Left cardiac atrium (tissue), 4 donors: ENCODE measurements around the gene WHRN. TPM values are rescaled to one million over a fixed set of nuclear protein-coding genes. Genes with fewer than 3 reads are reported as not detected.

ENCODE experiments used
- ATAC-seq, 2 donors: fragments of 200-7000 bp; cut with Tn5 transposase; one replicate each; pipeline ENCODE4 v1.9.1; 2020; ENCODE audit warnings: mild to moderate bottlenecking in 2 of 2, moderate library complexity in 2 of 2
- DNase-seq: peaks from one replicate; pipeline ENCODE4 v3.0.0-alpha.2; 2020
- intact Hi-C, 2 donors: fragments of 100-400 bp; cut with DNase I; formaldehyde crosslinking; loops; one replicate each; pipeline versions ENCODE4 v1.14.1 to v1.15.1; 2022 to 2023
- total RNA-seq, 2 donors: library from RNA; stranded (reverse); fragmentation: NEBNext Ultra II Directional; extraction: Animal tissue kit (Norgen Biotek cat#: 25700); gene quantifications; one replicate each; pipeline ENCODE4 v1.2.1, GENCODE V29; 2021
- donor health status: DM: no; HTN: yes; CAD: no.
- donor health status: DM: no; HTN: yes; CAD: no; lungs with severe emphysema.
- donor health status: DM: yes; HTN: yes; CAD: no.
- donor health status: Dilated cardiomyopathy.

The WHRN gene
- total RNA-seq, 2 donors from 2014 or later, result 7.0 to 7.8 TPM

GRCh38 chr9:114518120-114518519 lies 12.8 kb upstream of the WHRN start:
- intact Hi-C loops, result no loop called here
- no peak for ATAC-seq
- no peak for DNase-seq

DNA sequence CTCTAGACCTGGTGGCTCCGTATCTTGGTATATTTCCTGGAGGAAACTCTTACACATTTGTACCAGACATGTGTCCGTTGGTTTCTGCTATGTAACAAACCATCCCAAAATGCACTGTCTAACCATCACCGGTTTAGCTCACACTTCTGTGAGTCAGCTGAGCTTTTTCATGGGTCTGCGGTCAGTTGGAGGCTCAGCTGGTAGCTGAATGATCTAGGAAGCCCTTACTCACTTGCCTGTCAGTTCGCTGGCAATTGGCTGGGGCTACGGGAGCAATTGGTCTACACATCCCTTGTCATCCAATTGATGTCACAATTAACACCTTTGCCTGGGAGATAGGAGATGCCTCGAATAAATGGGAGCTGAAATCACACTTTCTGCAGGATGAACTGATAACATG lies 11.6 kb upstream of the WHRN start:
- DNase-seq, result no peak

GRCh38 chr9:114515528-114515927 lies 10.3 kb upstream of the WHRN start:
- DNase-seq (no peak), ATAC-seq (no peak)
- intact Hi-C loops, result no loop called here

More for the DNA sequence above, 11.6 kb upstream of the WHRN start:
- no peak for ATAC-seq
- intact Hi-C loops, result no loop called here

DNA sequence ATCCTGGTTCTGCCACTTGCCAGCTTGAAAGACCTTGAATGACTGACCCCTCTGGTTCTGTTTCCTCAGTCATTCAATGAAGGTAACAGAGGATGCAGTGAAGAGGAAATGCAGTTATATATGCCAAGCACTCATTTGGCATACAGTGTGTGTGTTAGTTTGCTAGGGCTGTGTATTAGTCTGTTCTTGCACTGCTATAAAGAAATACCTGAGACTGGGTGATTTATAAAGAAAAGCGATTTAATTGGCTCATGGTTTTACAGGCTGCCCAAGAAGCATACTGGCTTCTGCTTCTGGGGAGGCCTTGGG lies 8.6 kb upstream of the WHRN start:
- no peak for ATAC-seq
- no peak for DNase-seq
- intact Hi-C loops, result no loop called here

DNA sequence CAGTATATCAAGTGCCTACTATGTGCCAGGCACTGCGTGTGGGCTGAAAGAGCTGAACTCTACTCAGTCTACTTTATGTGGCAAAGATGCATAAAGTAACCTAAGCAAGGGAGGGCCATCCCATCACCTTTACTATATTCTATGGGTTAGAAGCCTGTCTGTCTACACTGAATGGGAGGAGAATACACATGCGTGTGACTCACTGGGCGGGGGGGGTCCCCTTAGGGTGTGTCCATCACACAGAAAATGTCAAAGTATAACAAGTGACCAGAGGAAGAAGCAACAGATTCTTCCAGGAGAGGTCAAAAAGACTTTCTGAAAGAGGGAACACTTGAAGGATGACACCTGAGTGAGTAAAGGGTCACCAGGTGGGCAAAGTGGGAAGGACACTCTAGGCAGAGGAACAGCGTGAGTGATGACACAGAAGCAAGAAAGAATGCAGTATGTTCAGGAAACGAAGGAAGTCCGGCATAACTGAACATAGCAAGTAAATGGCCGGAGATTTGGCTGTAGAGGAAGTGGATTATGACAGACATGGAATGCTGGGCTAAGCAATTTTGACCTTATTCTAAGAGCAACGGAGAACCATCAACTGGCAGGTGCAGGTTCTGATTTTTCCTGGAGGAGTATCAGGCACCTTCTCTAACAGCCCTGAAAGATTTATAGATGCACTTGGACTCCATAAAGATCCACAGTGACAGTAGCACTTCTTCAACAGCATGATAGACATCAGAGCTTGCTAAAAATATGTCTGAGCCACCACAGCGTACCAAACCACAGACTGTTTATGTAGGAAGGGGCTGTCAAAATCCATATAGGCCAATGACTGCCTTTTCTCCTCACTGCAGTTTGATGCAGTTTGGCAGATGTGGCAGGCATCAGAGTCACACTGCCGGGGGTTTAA lies 8.0 kb upstream of the WHRN start:
- DNase-seq, result no peak
- intact Hi-C loops, result no loop called here

DNA sequence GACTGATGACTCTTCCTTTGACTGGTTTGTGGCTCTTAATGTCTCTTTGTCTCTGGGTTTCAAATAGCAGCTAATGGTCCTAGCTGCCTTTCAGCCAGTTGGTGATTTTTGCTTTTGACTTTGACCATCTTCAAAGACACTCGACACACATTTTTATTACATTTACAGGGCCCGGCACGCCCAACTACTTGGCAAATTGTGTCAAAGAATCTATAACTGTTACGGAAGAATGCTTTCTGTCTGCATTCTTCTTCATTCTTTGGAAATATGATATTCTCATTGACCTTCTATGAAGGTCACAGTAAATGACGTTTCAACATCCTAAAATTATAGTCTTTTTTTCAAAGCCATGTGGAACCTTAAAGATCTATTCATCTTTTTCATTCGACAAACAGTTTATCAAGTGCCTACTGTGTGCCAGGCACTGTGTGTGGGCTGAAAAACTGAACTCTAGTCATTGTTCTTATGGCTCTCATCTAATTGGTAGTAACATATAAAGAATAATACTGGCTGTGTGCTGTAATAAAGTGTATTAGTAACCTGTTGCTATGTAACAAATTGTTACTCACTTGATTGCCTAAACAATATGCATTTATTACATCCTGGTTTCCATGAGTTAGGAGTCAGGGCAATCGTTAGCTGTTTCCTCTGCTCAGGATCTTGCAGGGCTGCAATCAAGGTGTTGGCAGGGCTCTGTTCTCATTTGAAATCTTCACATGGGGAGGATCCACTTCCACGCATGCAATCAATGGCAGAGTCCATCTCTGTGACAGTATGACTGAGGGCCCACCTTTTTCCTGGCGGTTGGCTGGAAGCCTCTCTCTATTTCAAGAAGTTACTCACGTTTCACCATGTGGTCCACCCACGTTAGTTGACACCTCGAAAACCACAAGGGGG lies 7.0 kb upstream of the WHRN start:
- DNase-seq (no peak), ATAC-seq (no peak)
- intact Hi-C loops, result no loop called here

More for the DNA sequence above, 8.0 kb upstream of the WHRN start:
- no peak for ATAC-seq

- no peak for DNase-seq
- intact Hi-C loops, result no loop called here
- ATAC-seq, result no peak
Observed at GRCh38 chr9:114507726-114508125, 2.5 kb upstream of the WHRN start.

- DNase-seq (no peak), ATAC-seq (no peak)
- intact Hi-C loops, result no loop called here
Observed at GRCh38 chr9:114506082-114506390, 763 bp upstream of the WHRN start.

GRCh38 chr9:114504341-114505186 lies 709 bp downstream of the WHRN start:
- peak; percentile 62 to 80 for ATAC-seq

GRCh38 chr9:114503522-114504340 lies 1.5 kb downstream of the WHRN start:
- ATAC-seq (no peak), DNase-seq (no peak)
- intact Hi-C loops, result no loop called here

More at GRCh38 chr9:114504341-114505186, 709 bp downstream of the WHRN start:
- intact Hi-C loops, result no loop called here
- peak; percentile 64 for DNase-seq

- DNase-seq, result no peak
- ATAC-seq, result no peak
- intact Hi-C loops, result no loop called here
Observed at GRCh38 chr9:114503009-114503408, 2.3 kb downstream of the WHRN start.

- intact Hi-C loops, result no loop called here
Observed at GRCh38 chr9:114501796-114502682, 3.2 kb downstream of the WHRN start.

GRCh38 chr9:114500697-114501292 lies 4.5 kb downstream of the WHRN start:
- intact Hi-C loops, result no loop called here
- DNase-seq (no peak), ATAC-seq (no peak)

More at GRCh38 chr9:114501796-114502682, 3.2 kb downstream of the WHRN start:
- no peak for DNase-seq
- no peak for ATAC-seq

DNA sequence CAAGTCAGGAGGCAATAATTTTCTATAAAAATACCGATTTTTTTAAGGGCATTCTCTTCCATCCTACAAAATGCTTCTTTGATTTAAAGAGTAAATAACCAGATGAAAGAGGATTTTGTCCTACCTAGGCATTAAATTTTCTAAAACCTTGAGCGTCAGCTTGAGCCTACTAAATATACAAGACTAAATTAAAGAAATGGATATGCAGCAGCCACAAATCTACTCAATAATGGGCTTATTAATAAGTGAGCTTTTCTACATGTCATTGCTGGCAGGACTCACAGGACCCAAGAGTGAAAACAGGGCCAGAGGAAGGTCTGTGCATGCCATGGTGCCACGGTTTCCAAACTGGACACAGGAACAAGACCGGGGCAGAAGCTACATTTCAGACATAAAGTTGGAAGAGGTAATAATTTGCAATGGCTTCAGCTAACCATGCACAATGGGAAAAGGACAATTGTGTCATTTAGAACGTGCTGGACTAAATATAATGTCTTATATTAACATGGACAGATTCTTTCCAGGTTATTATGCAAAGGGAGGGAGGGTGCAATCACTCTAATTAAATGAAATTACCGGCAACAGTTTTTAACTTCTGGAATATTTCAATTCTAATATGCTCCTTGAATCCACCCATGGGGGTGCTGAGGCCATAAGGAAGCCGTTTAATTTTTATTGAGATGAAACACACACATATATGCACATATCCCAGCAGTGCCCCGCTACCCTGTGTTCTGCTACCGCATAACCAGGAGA lies 5.2 kb downstream of the WHRN start:
- DNase-seq (no peak), ATAC-seq (no peak)
- intact Hi-C loops, result loop anchor here in 1 of 2 donors (10.0 kb wide), 1 partner anchor 115 kb away; the partner anchor contains the start of gene TMEM268

- DNase-seq (no peak), ATAC-seq (no peak)
- intact Hi-C loops, result loop anchor here in 1 of 2 donors (10.0 kb wide), 1 partner anchor 115 kb away; the partner anchor contains the start of gene TMEM268
Observed at GRCh38 chr9:114499528-114499927, 5.7 kb downstream of the WHRN start.

GRCh38 chr9:114497727-114498382 lies 7.4 kb downstream of the WHRN start:
- intact Hi-C loops, result loop anchor here in 1 of 2 donors (10.0 kb wide), 1 partner anchor 117 kb away; the partner anchor contains the start of gene TMEM268
- no peak for DNase-seq
- no peak for ATAC-seq
